Left lung (tissue), 10 donors: Measurements from ENCODE around the gene CD4. TPM values are rescaled to one million over a fixed set of nuclear protein-coding genes. Genes with fewer than 3 reads are reported as not detected.

Source experiments
- ATAC-seq: fragments of 200-7000 bp; cut with Tn5 transposase; one replicate; pipeline ENCODE4 v1.9.1; 2020; ENCODE audit warnings: moderate library complexity
- DNase-seq, 4 donors: peaks; one replicate each; pipeline ENCODE4 v3.0.0-alpha.2; 2013 to 2020
- H3K27ac ChIP-seq, 2 donors: fragments of 200-600 bp; sonication (generic) in 1 of 2; one replicate each; pipeline versions ENCODE4 v1.5.0 to v1.8.0; 2020 to 2021
- H3K27me3 ChIP-seq, 2 donors: fragments of 200-600 bp; sonication (generic) in 1 of 2; one replicate each; pipeline versions ENCODE4 v1.5.0 to v1.8.0; 2020 to 2021
- H3K36me3 ChIP-seq, 2 donors: fragments of 200-600 bp; sonication (generic) in 1 of 2; one replicate each; pipeline versions ENCODE4 v1.5.0 to v1.8.0; 2020 to 2021
- H3K4me1 ChIP-seq, 2 donors: fragments of 200-600 bp; one replicate each; pipeline ENCODE4 v1.8.0; 2021
- H3K4me3 ChIP-seq, 2 donors: fragments of 200-600 bp; sonication (generic) in 1 of 2; one replicate each; pipeline versions ENCODE4 v1.5.0 to v1.8.0; 2020 to 2021; ENCODE audit warnings: mild to moderate bottlenecking in 1 of 2
- H3K9me3 ChIP-seq, 2 donors: fragments of 200-600 bp; sonication (generic) in 1 of 2; one replicate each; pipeline versions ENCODE4 v1.5.0 to v1.8.0; 2020 to 2021
- intact Hi-C, 2 donors: fragments of 100-400 bp; cut with DNase I; formaldehyde crosslinking; loops; one replicate each; pipeline versions ENCODE4 v1.11.2 to v1.14.2; 2022
- polyA plus RNA-seq, 6 donors: library from polyadenylated mRNA; unstranded; fragments of 120-200 nt; gene quantifications; one replicate each; pipeline ENCODE4 v1.2.1, GENCODE V29; 2013; ENCODE audit not compliant: insufficient read length in 6 of 6
- total RNA-seq, 2 donors: library from RNA; stranded (reverse); fragmentation: NEBNext Ultra II Directional; extraction: Animal tissue kit (Norgen Biotek cat#: 25700); gene quantifications; one replicate each; pipeline ENCODE4 v1.2.1, GENCODE V29; 2021
- TF ChIP-seq, protein P1 (sequence below), 2 donors: fragments of 200-600 bp; sonication (generic) in 1 of 2; IDR thresholded peaks; one replicate each; pipeline versions ENCODE4 v1.5.0 to v1.8.0; 2021; ENCODE audit warnings: antibody characterized with exemption in 2 of 2
- donor health status: DM: no; HTN: yes; CAD: no.
- donor health status: DM: no; HTN: no; CAD: no.

The CD4 gene
- total and polyA plus RNA-seq, 8 donors = 64.5 to 97.8 (median 92.9) TPM

DNA sequence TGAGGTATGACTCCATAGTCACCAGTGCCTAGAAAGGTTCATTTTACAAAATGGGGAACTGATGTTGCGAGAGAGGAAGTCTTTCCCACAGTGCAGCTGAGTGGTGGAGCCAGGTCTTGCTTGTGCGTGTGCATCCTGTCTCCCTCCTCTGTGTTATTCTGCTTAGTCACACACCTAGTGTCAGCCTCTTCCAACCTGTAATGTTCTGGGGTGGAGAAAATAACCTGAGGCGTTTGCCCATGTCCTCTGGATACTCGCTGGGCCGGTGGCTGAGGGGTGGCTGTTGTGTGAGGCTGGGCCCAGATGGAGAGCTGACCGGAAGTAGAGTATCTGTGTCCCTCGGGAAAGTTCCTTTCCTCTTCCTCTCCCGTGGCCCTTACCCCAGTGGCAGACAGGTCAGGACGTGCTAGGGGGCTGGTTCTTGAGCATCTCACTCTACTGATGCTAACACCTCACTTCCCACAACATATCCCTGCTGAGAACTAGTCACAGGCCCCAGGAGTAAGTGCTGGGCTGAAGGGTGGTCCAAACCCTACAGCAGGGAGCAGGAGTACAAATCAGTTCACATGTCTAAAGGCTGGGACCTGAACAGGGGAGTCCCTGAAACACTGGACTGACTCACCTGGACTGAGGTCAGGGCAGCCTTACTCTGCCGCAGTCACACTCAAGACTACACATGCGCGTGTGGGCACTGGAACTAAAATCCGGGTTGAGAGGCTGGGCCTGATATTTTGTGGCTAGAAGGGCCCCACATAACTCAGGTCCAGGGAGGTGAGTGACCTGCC lies 43.4 kb upstream of the CD4 start:
- peaks cover 9 to 49% of the 10 kb centered on the region in 2 donors for H3K36me3 ChIP-seq
- H3K9me3 ChIP-seq = no peaks in the 10 kb centered on the region
- peak overlapping the region in 1 of 2 donors; percentile 90 for H3K27ac ChIP-seq
- ATAC-seq (peak; percentile 70), DNase-seq (no peak)
- no peaks in the 10 kb centered on the region for H3K27me3 ChIP-seq
- no peak overlapping the region for H3K4me3 ChIP-seq
- intact Hi-C loops = no loop called here
- TF ChIP-seq, protein P1, sequence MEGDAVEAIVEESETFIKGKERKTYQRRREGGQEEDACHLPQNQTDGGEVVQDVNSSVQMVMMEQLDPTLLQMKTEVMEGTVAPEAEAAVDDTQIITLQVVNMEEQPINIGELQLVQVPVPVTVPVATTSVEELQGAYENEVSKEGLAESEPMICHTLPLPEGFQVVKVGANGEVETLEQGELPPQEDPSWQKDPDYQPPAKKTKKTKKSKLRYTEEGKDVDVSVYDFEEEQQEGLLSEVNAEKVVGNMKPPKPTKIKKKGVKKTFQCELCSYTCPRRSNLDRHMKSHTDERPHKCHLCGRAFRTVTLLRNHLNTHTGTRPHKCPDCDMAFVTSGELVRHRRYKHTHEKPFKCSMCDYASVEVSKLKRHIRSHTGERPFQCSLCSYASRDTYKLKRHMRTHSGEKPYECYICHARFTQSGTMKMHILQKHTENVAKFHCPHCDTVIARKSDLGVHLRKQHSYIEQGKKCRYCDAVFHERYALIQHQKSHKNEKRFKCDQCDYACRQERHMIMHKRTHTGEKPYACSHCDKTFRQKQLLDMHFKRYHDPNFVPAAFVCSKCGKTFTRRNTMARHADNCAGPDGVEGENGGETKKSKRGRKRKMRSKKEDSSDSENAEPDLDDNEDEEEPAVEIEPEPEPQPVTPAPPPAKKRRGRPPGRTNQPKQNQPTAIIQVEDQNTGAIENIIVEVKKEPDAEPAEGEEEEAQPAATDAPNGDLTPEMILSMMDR (IDR thresholded peaks at IDR 0.05) = no peak
- H3K4me1 ChIP-seq = peaks cover 0 to 25% of the 10 kb centered on the region in 2 donors

DNA sequence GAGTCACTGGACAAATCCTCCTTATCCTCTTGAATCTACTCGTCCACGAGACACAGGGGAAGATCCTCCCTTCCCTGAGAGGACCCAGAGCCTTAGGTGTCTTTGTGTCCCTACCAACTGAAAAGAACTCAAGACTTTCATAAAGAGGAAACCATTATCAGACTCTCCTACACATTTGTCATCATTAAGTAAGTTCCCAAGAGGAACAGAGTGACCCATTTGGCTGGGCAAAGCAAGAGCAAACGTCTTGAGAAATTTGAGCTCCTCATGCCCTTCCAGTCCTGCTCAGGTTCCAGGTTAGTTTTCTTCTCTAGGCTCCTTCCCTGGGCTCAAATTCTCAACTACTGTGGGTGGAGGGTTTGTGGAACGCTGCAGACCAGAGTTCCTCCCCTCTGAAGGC lies 42.1 kb upstream of the CD4 start:
- ATAC-seq (no peak), DNase-seq (no peak)
- Histone ChIP-seq H3K9me3 (no peaks in the 10 kb centered on the region), H3K27ac (peak overlapping the region in 1 of 2 donors; percentile 90), H3K4me1 (peaks cover 5 to 37% of the 10 kb centered on the region in 2 donors), H3K4me3 (no peak overlapping the region), H3K27me3 (no peaks in the 10 kb centered on the region), H3K36me3 (peaks cover 9 to 59% of the 10 kb centered on the region in 2 donors)
- TF ChIP-seq, protein P1 (IDR thresholded peaks at IDR 0.05) = no peak
- intact Hi-C loops = no loop called here

DNA sequence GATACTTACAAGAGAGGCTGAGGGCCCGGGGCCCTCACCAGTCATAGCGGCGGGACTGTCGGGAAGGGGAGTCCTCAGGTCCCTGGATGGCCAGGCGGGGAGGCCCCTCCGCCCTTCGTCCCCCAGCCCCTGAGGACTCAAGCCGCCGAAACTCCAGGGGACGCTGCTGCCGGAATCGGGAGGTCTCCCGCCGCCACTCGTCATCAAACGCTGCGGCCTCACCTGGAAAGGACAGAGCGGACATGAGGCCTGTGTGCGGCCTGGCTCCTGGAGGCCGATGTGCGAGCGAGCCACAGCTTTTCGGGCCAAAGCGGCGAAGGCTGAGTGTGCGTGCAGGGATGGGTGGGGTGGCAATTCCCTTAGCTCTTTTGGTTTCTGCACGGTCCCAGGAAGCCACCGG lies 40.6 kb upstream of the CD4 start:
- Histone ChIP-seq H3K27me3 (no peaks in the 10 kb centered on the region), H3K4me1 (peaks cover 6 to 43% of the 10 kb centered on the region in 2 donors), H3K36me3 (peaks cover 9 to 59% of the 10 kb centered on the region in 2 donors), H3K9me3 (no peaks in the 10 kb centered on the region), H3K4me3 (no peak overlapping the region), H3K27ac (no peak overlapping the region)
- intact Hi-C loops = no loop called here
- ATAC-seq (no peak), DNase-seq (no peak)
- TF ChIP-seq, protein P1 (IDR thresholded peaks at IDR 0.05) = no peak

- peaks cover 9 to 59% of the 10 kb centered on the region in 2 donors for H3K36me3 ChIP-seq
- TF ChIP-seq, protein P1 (IDR thresholded peaks at IDR 0.05) = no peak
- H3K9me3 ChIP-seq = no peaks in the 10 kb centered on the region
- H3K4me1 ChIP-seq = peaks cover 10 to 43% of the 10 kb centered on the region in 2 donors
- H3K27ac ChIP-seq = no peak overlapping the region
- intact Hi-C loops = no loop called here
- ATAC-seq = no peak
- H3K4me3 ChIP-seq = no peak overlapping the region
- H3K27me3 ChIP-seq = no peaks in the 10 kb centered on the region
- no peak for DNase-seq
These were observed 38.8 kb upstream of the CD4 start for GRCh38 chr12:6750506-6750905.

GRCh38 chr12:6751767-6752166 lies 37.6 kb upstream of the CD4 start:
- H3K27me3 ChIP-seq = no peaks in the 10 kb centered on the region
- no peak for DNase-seq
- peak overlapping the region; percentile 94 to 98 for H3K4me3 ChIP-seq
- H3K4me1 ChIP-seq = peaks cover 10 to 36% of the 10 kb centered on the region in 2 donors
- no peaks in the 10 kb centered on the region for H3K9me3 ChIP-seq
- no peak overlapping the region for H3K27ac ChIP-seq
- ATAC-seq = no peak
- TF ChIP-seq, protein P1 (IDR thresholded peaks at IDR 0.05) = no peak
- intact Hi-C loops = no loop called here
- peaks cover 9 to 52% of the 10 kb centered on the region in 2 donors for H3K36me3 ChIP-seq
